Upper lobe of left lung (tissue), 6 donors: ENCODE results near the gene ATP11C. TPM values are rescaled to one million over a fixed set of nuclear protein-coding genes. Genes with fewer than 3 reads are reported as not detected.
"Not testable (repeated sequence)": the region's sequence is repeated elsewhere in the genome, so short reads cannot be mapped to it uniquely, and the experiment has no call there.

Experiments used
- ATAC-seq, 2 donors: fragments of 200-7000 bp; cut with Tn5 transposase; one replicate each; pipeline ENCODE4 v1.9.1; 2022; ENCODE audit warnings: mild to moderate bottlenecking in 2 of 2, moderate library complexity in 2 of 2; ENCODE audit not compliant: low FRiP score in 2 of 2
- DNase-seq, 2 donors: peaks; one replicate each; pipeline ENCODE4 v3.0.0-alpha.2; 2019 to 2020
- H3K27ac ChIP-seq, 4 donors: fragments of 200-600 bp; sonication (generic); one replicate each; pipeline ENCODE4 v1.5.1; 2016 to 2019
- H3K27me3 ChIP-seq, 4 donors: fragments of 200-600 bp; sonication (generic); one replicate each; pipeline ENCODE4 v1.5.1; 2017 to 2019
- H3K36me3 ChIP-seq, 4 donors: fragments of 200-600 bp; sonication (generic); one replicate each; pipeline ENCODE4 v1.5.1; 2016 to 2019
- H3K4me1 ChIP-seq, 4 donors: fragments of 200-600 bp; sonication (generic); one replicate each; pipeline ENCODE4 v1.5.1; 2018 to 2019
- H3K4me3 ChIP-seq, 4 donors: fragments of 200-600 bp; sonication (generic); one replicate each; pipeline ENCODE4 v1.5.1; 2017 to 2019; ENCODE audit warnings: mild to moderate bottlenecking in 2 of 4, moderate library complexity in 1 of 4
- H3K9me3 ChIP-seq, 4 donors: fragments of 200-600 bp; sonication (generic); one replicate each; pipeline ENCODE4 v1.5.1; 2018 to 2019
- CTCF ChIP-seq, 6 experiments: fragments of 450-650 bp in 4 of 6; fragments of 200-600 bp in 2 of 6; sonication (generic) in 2 of 6; IDR thresholded peaks; one replicate each; pipeline ENCODE4 v1.5.1; 2016 to 2019; ENCODE audit warnings: antibody characterized with exemption in 6 of 6
- EP300 ChIP-seq, 4 donors: sonication (generic); formaldehyde crosslinking; IDR thresholded peaks; one replicate each; pipeline ENCODE4 v1.5.1; 2017; ENCODE audit warnings: antibody characterized with exemption in 4 of 4, control low read depth in 2 of 4
- POLR2A ChIP-seq, 4 donors: fragments of 450-650 bp; IDR thresholded peaks; one replicate each; pipeline ENCODE4 v1.5.1; 2016 to 2017; ENCODE audit warnings: antibody characterized with exemption in 4 of 4, mild to moderate bottlenecking in 2 of 4
- POLR2AphosphoS5 ChIP-seq, 2 donors: sonication (generic); formaldehyde crosslinking; IDR thresholded peaks; one replicate each; pipeline ENCODE4 v1.5.1; 2017; ENCODE audit warnings: antibody characterized with exemption in 2 of 2
- WGBS, 2 donors: methylation state at CpG; one replicate each; pipeline ENCODE4 v1.1.5; 2017 to 2018; 5-methylcytosine and 5-hydroxymethylcytosine counted together
- total RNA-seq, 6 donors: library from RNA; depleted of rRNA in 4 of 6; stranded (reverse); fragments of >200 nt in 4 of 6; gene quantifications; one replicate each; pipeline versions ENCODE4 v1.1.0 to v1.2.1, GENCODE V29; 2016 to 2021
- donor health status: DM: no; HTN: no; CAD: no; lungs with moderate emphysema.
- donor health status: DM: no; HTN: yes; CAD: no; lungs with severe emphysema.

Gene ATP11C
- total RNA-seq, 6 donors from 2014 or later, result 9.5 to 24.4 (median 15.1) TPM

DNA sequence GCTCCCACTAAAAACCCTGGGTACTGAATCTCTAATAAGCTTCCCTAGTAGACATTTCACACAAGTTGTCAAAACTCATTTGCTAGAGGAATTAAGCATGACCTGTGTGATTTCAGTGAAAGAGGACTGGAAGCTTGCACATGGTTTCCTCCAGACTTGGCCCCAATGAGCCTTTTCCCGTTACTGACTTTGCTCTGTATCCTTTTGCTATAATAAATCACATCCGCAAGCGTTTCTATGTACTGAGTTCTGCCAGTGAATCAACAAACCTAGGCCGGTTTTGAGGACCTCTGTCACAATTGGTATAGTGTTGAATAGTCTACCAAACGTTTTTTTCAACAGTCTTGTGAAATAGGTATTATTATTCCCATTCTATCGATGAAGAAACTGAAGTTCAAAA, 8.2 kb downstream of the ATP11C start:
- TF ChIP-seq EP300 (IDR thresholded peaks at IDR 0.05), result no peak
- no peak for TF ChIP-seq CTCF (IDR thresholded peaks at IDR 0.05)
- TF ChIP-seq POLR2AphosphoS5 (IDR thresholded peaks at IDR 0.05), result no peak
- TF ChIP-seq POLR2A (IDR thresholded peaks at IDR 0.05), result no peak
- H3K27ac ChIP-seq, result no peak overlapping the region
- 61 to 67% methylated on average over 6 of the region's 6 CpGs for WGBS, 2 donors
- ATAC-seq (no peak), DNase-seq (no peak)
- no peak overlapping the region for H3K4me3 ChIP-seq
- H3K27me3 ChIP-seq, result no peaks in the 10 kb centered on the region
- no peaks in the 10 kb centered on the region for H3K36me3 ChIP-seq
- no peaks in the 10 kb centered on the region for H3K4me1 ChIP-seq
- no peaks in the 10 kb centered on the region for H3K9me3 ChIP-seq

GRCh38 chrX:139924069-139924695, 8.7 kb downstream of the ATP11C start:
- no peak for ATAC-seq
- H3K27ac ChIP-seq, result no peak overlapping the region
- TF ChIP-seq CTCF (IDR thresholded peaks at IDR 0.05) (no peak), POLR2AphosphoS5 (IDR thresholded peaks at IDR 0.05) (no peak), POLR2A (IDR thresholded peaks at IDR 0.05) (no peak), EP300 (IDR thresholded peaks at IDR 0.05) (no peak)

DNA sequence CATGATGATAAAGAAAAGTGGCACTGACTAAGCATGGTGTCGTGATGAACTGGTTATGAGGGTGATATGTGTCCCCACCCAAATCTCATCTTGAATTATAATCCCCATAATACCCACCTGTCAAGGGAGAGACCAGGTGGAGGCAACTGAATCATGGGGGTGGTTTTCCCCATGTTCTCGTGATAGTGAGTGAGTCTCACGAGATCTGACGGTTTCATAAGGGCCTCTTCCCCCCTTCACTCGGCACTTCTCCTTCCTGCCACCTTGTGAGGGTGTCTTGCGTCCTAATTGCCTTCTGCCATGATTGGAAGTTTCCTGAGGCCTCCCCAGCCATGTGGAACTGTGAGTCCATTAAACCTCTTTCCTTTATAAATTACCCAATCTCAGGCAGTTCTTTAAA, 11.7 kb downstream of the ATP11C start:
- H3K4me1 ChIP-seq, ATAC-seq, H3K4me3 ChIP-seq, H3K9me3 ChIP-seq, DNase-seq, H3K27ac ChIP-seq, H3K36me3 ChIP-seq, H3K27me3 ChIP-seq: not testable (repeated sequence)
- 62 to 86% methylated on average over 6 of the region's 6 CpGs for WGBS, 2 donors

More at GRCh38 chrX:139924069-139924695, 8.7 kb downstream of the ATP11C start:
- no peaks in the 10 kb centered on the region for H3K27me3 ChIP-seq
- no peaks in the 10 kb centered on the region for H3K4me1 ChIP-seq
- no peaks in the 10 kb centered on the region for H3K9me3 ChIP-seq
- H3K4me3 ChIP-seq, result no peak overlapping the region
- WGBS, 2 donors, result 42 to 50% methylated on average over 4 to 5 of the region's 5 CpGs
- DNase-seq, result no peak
- H3K36me3 ChIP-seq, result no peaks in the 10 kb centered on the region

GRCh38 chrX:139920316-139920715, 12.5 kb downstream of the ATP11C start:
- Histone ChIP-seq H3K4me3 (no peak overlapping the region), H3K9me3 (no peaks in the 10 kb centered on the region), H3K27me3 (no peaks in the 10 kb centered on the region), H3K27ac (no peak overlapping the region), H3K36me3 (no peaks in the 10 kb centered on the region), H3K4me1 (no peaks in the 10 kb centered on the region)
- no peak for TF ChIP-seq EP300 (IDR thresholded peaks at IDR 0.05)
- no peak for TF ChIP-seq POLR2A (IDR thresholded peaks at IDR 0.05)
- no peak for TF ChIP-seq POLR2AphosphoS5 (IDR thresholded peaks at IDR 0.05)
- TF ChIP-seq CTCF (IDR thresholded peaks at IDR 0.05), result no peak
- 60 to 85% methylated on average over 1 of the region's 1 CpG for WGBS, 2 donors
- DNase-seq (no peak), ATAC-seq (no peak)

DNA sequence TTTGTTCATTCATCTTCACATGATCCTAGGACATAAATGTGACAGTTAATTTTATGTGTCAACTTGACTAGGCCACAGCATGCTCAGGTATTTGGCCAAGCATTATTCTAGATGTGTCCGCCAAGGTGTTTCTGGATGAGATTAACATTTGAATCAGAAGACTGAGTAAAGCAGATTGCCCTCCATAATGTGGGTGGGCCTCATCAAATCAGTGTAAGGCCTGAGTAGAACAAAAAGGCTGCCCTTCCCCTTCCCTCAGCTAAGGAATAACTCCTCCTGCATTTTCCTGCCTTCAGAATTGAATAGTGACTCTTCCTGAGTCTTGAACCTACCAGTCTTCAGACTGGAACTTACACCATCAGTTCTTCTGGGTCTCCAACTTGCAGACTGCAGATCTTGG, 18.4 kb downstream of the ATP11C start:
- Histone ChIP-seq H3K9me3 (no peaks in the 10 kb centered on the region), H3K27me3 (no peaks in the 10 kb centered on the region), H3K36me3 (no peaks in the 10 kb centered on the region), H3K4me3 (no peak overlapping the region), H3K27ac (no peak overlapping the region), H3K4me1 (no peaks in the 10 kb centered on the region)
- 88 to 100% methylated on average over 1 of the region's 1 CpG for WGBS, 2 donors
- no peak for ATAC-seq
- TF ChIP-seq CTCF (IDR thresholded peaks at IDR 0.05), result no peak
- no peak for TF ChIP-seq EP300 (IDR thresholded peaks at IDR 0.05)
- no peak for TF ChIP-seq POLR2A (IDR thresholded peaks at IDR 0.05)
- TF ChIP-seq POLR2AphosphoS5 (IDR thresholded peaks at IDR 0.05), result no peak
- DNase-seq, result no peak
